K562 (cell line): ENCODE measurements around the gene ZBTB48. TPM values are rescaled to one million over a fixed set of nuclear protein-coding genes. Genes with fewer than 3 reads are reported as not detected.

Source experiments
- ADNP ChIP-seq: fragments of 200-800 bp; sonication (Bioruptor generic); IDR thresholded peaks from 2 replicates; pipeline ENCODE4 v1.6.1; 2016; ENCODE audit warnings: missing genetic modification characterization, missing compliant biosample characterization
- CHD7 ChIP-seq: fragments of 200-600 bp; sonication (generic); IDR thresholded peaks from one replicate; pipeline ENCODE4 v1.6.1; 2012; ENCODE audit warnings: mild to moderate bottlenecking, low read depth, low read length, inconsistent platforms
- E2F4 ChIP-seq: sonication (generic); formaldehyde crosslinking; IDR thresholded peaks from 2 replicates; pipeline ENCODE4 v1.8.0; 2022; ENCODE audit warnings: mild to moderate bottlenecking, low read depth, missing genetic modification reagents
- HDAC6 ChIP-seq: IDR thresholded peaks from 2 replicates; pipeline ENCODE4 v1.6.1; 2012; ENCODE audit warnings: low read depth, mild to moderate bottlenecking, control low read depth, inconsistent platforms, low read length, moderate library complexity
- HES1 ChIP-seq: fragments of 450-650 bp; IDR thresholded peaks from 2 replicates; pipeline ENCODE4 v1.6.1; 2016; ENCODE audit warnings: low read depth, mild to moderate bottlenecking, moderate library complexity
- PHB ChIP-seq: fragments of 250-450 bp; sonication (Bioruptor Pico); IDR thresholded peaks from 2 replicates; pipeline ENCODE4 v1.5.0; 2021
- RBFOX2 ChIP-seq: fragments of 200-400 bp; formaldehyde crosslinking; IDR thresholded peaks from 2 replicates; pipeline ENCODE4 v1.6.1; 2017; ENCODE audit warnings: low read depth, mild to moderate bottlenecking, low read length, moderate library complexity
- SAP30 ChIP-seq: fragments of 200-600 bp; sonication (generic); IDR thresholded peaks from 2 replicates; pipeline ENCODE4 v1.6.1; 2012; ENCODE audit warnings: borderline replicate concordance, low read depth, mild to moderate bottlenecking, moderate library complexity, low read length, control low read depth, inconsistent platforms; ENCODE audit not compliant: insufficient read depth, poor library complexity, severe bottlenecking
- YBX1 ChIP-seq: fragments of 450-650 bp; IDR thresholded peaks from 2 replicates; pipeline ENCODE4 v1.7.1; 2016; ENCODE audit warnings: mild to moderate bottlenecking
- ZBTB33 ChIP-seq: sonication (generic); formaldehyde crosslinking; IDR thresholded peaks from 2 replicates; pipeline ENCODE4 v1.8.1; 2023; ENCODE audit warnings: mild to moderate bottlenecking, missing genetic modification reagents
- polyA plus RNA-seq, 8 experiments: library from polyadenylated mRNA; depleted of rRNA in 4 of 8; stranded (reverse) in 5 of 8; unstranded in 3 of 8; fragments of >200 nt; fragmentation: Nextera tagmentation in 2 of 8; fragmentation: Illumina TruSeq in 1 of 8; extraction: Ambion mirVana in 2 of 8; extraction: Trizol in 1 of 8; gene quantifications; 2 replicates each; pipeline versions ENCODE4 v1.2.1 to v1.2.3, GENCODE V29; 2011 to 2014; ENCODE audit warnings: inconsistent platforms in 1 of 8, missing spikeins in 1 of 8
- total RNA-seq, 7 experiments: library from RNA; depleted of rRNA in 6 of 7; stranded (reverse); fragments of >200 nt in 6 of 7; fragmentation: Illumina TruSeq in 2 of 7; extraction: Trizol in 2 of 7; gene quantifications; 2 replicates each; pipeline versions ENCODE4 v1.2.1 to v1.2.3, GENCODE V29; 2011 to 2021; ENCODE audit warnings: low replicate concordance in 1 of 7

ZBTB48 gene
- total and polyA plus RNA-seq, 9 of the 15 experiments (the other 6 are each of a cell fraction or from before 2014, with no cell fraction given), result 1.9 to 66.9 (median 29.5) TPM

- TF ChIP-seq PHB (CRISPR knock-in tag) (no peak), E2F4 (CRISPR knock-in tag) (no peak), ZBTB33 (CRISPR knock-in tag) (peak; percentile 92), ADNP (tag) (no peak), RBFOX2 (peak; percentile 68), HDAC6 (no peak), CHD7 (no peak), SAP30 (no peak), YBX1 (no peak), HES1 (no peak)
These were observed 19.6 kb downstream of the ZBTB48 start (continued) for GRCh38 chr1:6599141-6599975.
